Epithelial cell of proximal tubule (primary cell): Measurements from ENCODE around the gene ZBTB44. TPM values are rescaled to one million over a fixed set of nuclear protein-coding genes. Genes with fewer than 3 reads are reported as not detected.

Source experiments
- DNase-seq: peaks from one replicate; pipeline ENCODE4 v3.0.0-alpha.2; 2011; ENCODE audit warnings: low read depth
- H3K4me3 ChIP-seq: 2 replicates; pipeline ENCODE4 v1.5.1; 2011; ENCODE audit warnings: low read depth, mild to moderate bottlenecking, low read length
- CTCF ChIP-seq: conservative IDR thresholded peaks from 2 replicates; pipeline ENCODE4 v1.5.1; 2012; ENCODE audit warnings: low read depth, mild to moderate bottlenecking, low read length
- total RNA-seq: library from RNA; depleted of rRNA; stranded (reverse); fragments of >200 nt; gene quantifications from 2 replicates; pipeline ENCODE4 v1.2.3, GENCODE V29; 2015

The ZBTB44 gene
- total RNA-seq, 1 donor from 2014 or later: 14.8 TPM

GRCh38 chr11:130322126-130322525, 7.4 kb upstream of the ZBTB44 start:
- no peak overlapping the region for H3K4me3 ChIP-seq
- no peak for DNase-seq
- no peak for TF ChIP-seq CTCF

DNA sequence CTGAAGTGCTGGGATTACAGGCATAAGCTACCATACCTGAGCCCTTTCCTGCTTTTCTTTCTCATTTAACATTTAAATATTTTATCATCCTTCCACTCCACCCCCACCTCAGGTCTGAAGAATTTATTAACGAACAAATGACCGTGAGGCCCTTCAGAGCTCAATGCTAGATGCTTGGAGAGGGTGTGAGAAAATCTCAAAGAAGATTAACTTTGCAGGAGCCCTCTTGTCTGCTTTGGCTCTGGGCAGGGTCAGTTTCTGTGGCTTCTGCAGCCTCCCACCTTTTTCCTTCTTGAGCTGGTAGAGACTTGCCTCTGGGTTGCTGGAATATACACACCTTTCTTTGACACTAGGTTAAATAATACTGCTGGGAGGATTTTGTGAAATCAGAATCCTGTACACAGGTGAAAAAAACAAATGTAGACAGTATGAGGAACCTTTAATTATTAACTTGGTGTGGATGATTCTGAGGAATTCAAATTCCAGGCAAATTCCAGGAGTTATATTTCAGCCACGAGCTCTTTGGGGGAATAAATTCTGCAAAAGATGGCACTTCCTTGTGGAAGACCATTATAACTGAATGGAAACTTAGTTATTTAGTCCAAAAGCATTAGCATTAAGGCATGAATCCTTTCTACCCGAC, 3.4 kb upstream of the ZBTB44 start:
- H3K4me3 ChIP-seq: no peak overlapping the region
- DNase-seq: peak; percentile 60
- TF ChIP-seq CTCF: no peak

- H3K4me3 ChIP-seq: peak overlapping the region; percentile 84
- no peak for DNase-seq
- TF ChIP-seq CTCF: no peak
Measured at GRCh38 chr11:130315354-130315970, 745 bp upstream of the ZBTB44 start.

DNA sequence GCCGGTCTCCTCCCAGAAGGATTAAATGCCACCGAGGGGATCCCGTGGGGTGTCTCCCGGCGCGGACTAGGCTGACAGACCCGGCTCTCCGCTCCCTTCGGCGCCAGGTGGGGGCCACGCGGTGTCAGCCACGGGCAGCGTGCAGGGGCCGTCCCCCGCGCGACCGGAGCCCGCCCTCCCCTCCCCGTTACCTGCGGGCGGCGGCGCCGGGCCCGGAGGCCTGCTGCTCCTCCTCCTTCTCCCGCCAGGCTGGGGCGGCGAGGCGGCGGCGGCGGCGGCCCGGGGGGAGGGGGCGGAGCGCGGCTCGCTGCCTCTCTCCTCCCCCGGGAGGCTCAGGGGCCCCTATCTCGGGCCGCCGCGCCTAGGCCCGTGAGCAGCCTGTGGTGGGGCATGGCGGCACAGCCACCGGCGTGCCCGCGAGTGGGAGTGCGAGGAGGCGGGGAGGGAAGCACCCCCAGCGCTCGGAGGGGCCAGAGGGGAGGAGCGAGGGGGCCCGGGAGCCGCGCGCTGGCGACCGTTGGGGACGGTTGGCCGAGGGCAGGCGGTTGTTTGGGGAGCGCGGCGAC, 450 bp downstream of the ZBTB44 start:
- peak overlapping the region; percentile 84 for H3K4me3 ChIP-seq
- DNase-seq: no peak
- no peak for TF ChIP-seq CTCF

- no peak for DNase-seq
- TF ChIP-seq CTCF: no peak
- H3K4me3 ChIP-seq: peak overlapping the region; percentile 84
Measured at GRCh38 chr11:130313383-130314183, 1.1 kb downstream of the ZBTB44 start.

GRCh38 chr11:130312046-130312445, 2.7 kb downstream of the ZBTB44 start:
- no peak for DNase-seq
- peak overlapping the region; percentile 84 for H3K4me3 ChIP-seq

More at GRCh38 chr11:130312046-130312445, 2.7 kb downstream of the ZBTB44 start:
- TF ChIP-seq CTCF: no peak
